Endothelial cell of umbilical vein (primary cell): ENCODE results near the gene PROK2. TPM values are rescaled to one million over a fixed set of nuclear protein-coding genes. Genes with fewer than 3 reads are reported as not detected.

Source experiments
- BruUV-seq: library from RNA; stranded (reverse); fragments of 400-500 nt; replicated peaks from 2 replicates; lab custom pipeline; 2021; lab: Mats Ljungman, UMichigan
- CTCF ChIA-PET: fragments of 300-600, 350-600 bp; sonication (Branson Sonifier 250); formaldehyde crosslinking; loops from one replicate; lab custom pipeline; 2021; ENCODE audit warnings: antibody characterized with exemption, inconsistent platforms; lab: Charles Lee
- POLR2A ChIA-PET: fragments of 300-600, 350-600 bp; sonication (Branson Sonifier 250); formaldehyde crosslinking; loops from one replicate; lab custom pipeline; 2021; ENCODE audit warnings: antibody characterized with exemption, inconsistent platforms; lab: Charles Lee
- DNase-seq: peaks from one replicate; pipeline ENCODE4 v3.0.0-alpha.2; 2011; ENCODE audit warnings: low read depth, low spot score
- FAIRE-seq: peaks from 2 replicates; lab custom pipeline; 2011; peaks lifted over from hg19 to GRCh38; lab: Jason Lieb, UNC
- H2AFZ ChIP-seq: 2 replicates; pipeline ENCODE4 v1.6.0; 2012; ENCODE audit warnings: low read depth, low read length, control low read depth, inconsistent platforms
- H3K27ac ChIP-seq: 2 replicates; pipeline ENCODE4 v1.5.1; 2011; ENCODE audit warnings: low read depth, mild to moderate bottlenecking, control low read depth, low read length, moderate library complexity; ENCODE audit not compliant: insufficient read depth
- H3K27me3 ChIP-seq, 2 experiments: 2 replicates each; pipeline versions ENCODE4 v1.6.0 to v1.6.1; 2011; ENCODE audit warnings: low read length in 2 of 2, mixed read lengths in 1 of 2; ENCODE audit not compliant: control insufficient read depth in 2 of 2, insufficient read depth in 2 of 2
- H3K36me3 ChIP-seq, 2 experiments: 2 replicates in 1 of 2; 3 replicates in 1 of 2; pipeline ENCODE4 v1.5.1; 2011; ENCODE audit warnings: low read length in 2 of 2, mild to moderate bottlenecking in 1 of 2, moderate library complexity in 1 of 2; ENCODE audit not compliant: control insufficient read depth in 2 of 2, insufficient read depth in 2 of 2; ENCODE audit errors: extremely low read depth in 1 of 2
- H3K4me1 ChIP-seq: 3 replicates; pipeline ENCODE4 v1.5.1; 2011; ENCODE audit warnings: mild to moderate bottlenecking, low read length; ENCODE audit not compliant: control insufficient read depth, insufficient read depth; ENCODE audit errors: extremely low read depth
- H3K4me2 ChIP-seq: 2 replicates; pipeline ENCODE4 v1.6.1; 2011; ENCODE audit warnings: low read length, control low read depth, mixed read lengths; ENCODE audit not compliant: insufficient read depth
- H3K4me3 ChIP-seq, 3 experiments: fragments of 200-600 bp in 1 of 3; sonication (generic), shearing (Covaris generic) in 1 of 3; replicated peaks in 1 of 3; 2 replicates each; pipeline ENCODE4 v1.5.1; 2011 to 2016; ENCODE audit warnings: control low read depth in 3 of 3, low read length in 3 of 3, mild to moderate bottlenecking in 2 of 3, inconsistent platforms in 1 of 3, low read depth in 1 of 3, moderate library complexity in 1 of 3; ENCODE audit not compliant: insufficient read depth in 1 of 3
- H3K79me2 ChIP-seq: 2 replicates; pipeline ENCODE4 v1.6.0; 2012; ENCODE audit warnings: low read length, inconsistent platforms; ENCODE audit not compliant: control insufficient read depth, insufficient read depth
- H3K9ac ChIP-seq: replicated peaks from 2 replicates; pipeline ENCODE3; 2011; ENCODE audit warnings: low read length, control low read depth; ENCODE audit not compliant: insufficient read depth; ENCODE audit errors: extremely low read depth
- H3K9me1 ChIP-seq: replicated peaks from 3 replicates; pipeline ENCODE4 v1.6.0; 2011; ENCODE audit warnings: mild to moderate bottlenecking, low read length; ENCODE audit not compliant: control insufficient read depth, insufficient read depth; ENCODE audit errors: extremely low read depth
- H3K9me3 ChIP-seq: replicated peaks from 2 replicates; pipeline ENCODE4 v1.5.1; 2012; ENCODE audit warnings: low read length, inconsistent platforms; ENCODE audit not compliant: control insufficient read depth, insufficient read depth
- H4K20me1 ChIP-seq: replicated peaks from 2 replicates; pipeline ENCODE3; 2011; ENCODE audit warnings: mild to moderate bottlenecking, low read length; ENCODE audit not compliant: control insufficient read depth, insufficient read depth; ENCODE audit errors: extremely low read depth
- EZH2 ChIP-seq: IDR thresholded peaks from 2 replicates; pipeline ENCODE4 v1.6.1; 2012; ENCODE audit warnings: borderline replicate concordance, low read depth, mild to moderate bottlenecking, moderate library complexity, low read length, inconsistent platforms; ENCODE audit not compliant: severe bottlenecking
- FOS ChIP-seq: IDR thresholded peaks from 2 replicates; pipeline ENCODE4 v1.6.1; 2011; ENCODE audit warnings: mild to moderate bottlenecking, low read length, moderate library complexity, borderline replicate concordance; ENCODE audit not compliant: insufficient read depth
- GATA2 ChIP-seq: IDR thresholded peaks from 2 replicates; pipeline ENCODE4 v1.7.0; 2011; ENCODE audit warnings: low read depth, mild to moderate bottlenecking, moderate library complexity, mixed read lengths, low read length; ENCODE audit not compliant: insufficient read length, insufficient read depth
- JUN ChIP-seq: IDR thresholded peaks from 2 replicates; pipeline ENCODE4 v1.6.1; 2011; ENCODE audit warnings: borderline replicate concordance, low read depth; ENCODE audit not compliant: insufficient read length, insufficient read depth
- MAX ChIP-seq: IDR thresholded peaks from 2 replicates; pipeline ENCODE4 v1.6.1; 2011; ENCODE audit not compliant: insufficient read depth, insufficient read length
- MYC ChIP-seq: IDR thresholded peaks from one replicate; pipeline ENCODE4 v1.6.1; 2011; ENCODE audit warnings: mild to moderate bottlenecking, low read depth, low read length
- POLR2A ChIP-seq: IDR thresholded peaks from 2 replicates; pipeline ENCODE4 v1.6.1; 2012; ENCODE audit warnings: low read depth, mild to moderate bottlenecking, control low read depth, low read length
- POLR2AphosphoS5 ChIP-seq: IDR thresholded peaks from 2 replicates; pipeline ENCODE4 v1.6.1; 2012; ENCODE audit warnings: low read depth, mild to moderate bottlenecking, control low read depth, low read length, moderate library complexity; ENCODE audit not compliant: insufficient read depth
- dilution Hi-C: fragments of 300-500 bp; cut with MboI; formaldehyde crosslinking; loops from one replicate; pipeline ENCODE4 v1.15.0; 2019; ENCODE audit warnings: low sequenced_read_pairs; ENCODE audit not compliant: extremely low pct_ligation_motif_present
- intact Hi-C: fragments of 100-400 bp; cut with micrococcal nuclease; formaldehyde crosslinking; loops from one replicate; pipeline ENCODE4 v1.10.0; 2022
- polyA plus RNA-seq, 4 experiments: library from polyadenylated mRNA; depleted of rRNA in 3 of 4; stranded (reverse) in 3 of 4; unstranded in 1 of 4; fragments of >200 nt; gene quantifications; 2 replicates each; pipeline versions ENCODE4 v1.2.1 to v1.2.3, GENCODE V29; 2011 to 2012; ENCODE audit warnings: missing spikeins in 1 of 4
- total RNA-seq: library from RNA; stranded (reverse); gene quantifications from 2 replicates; pipeline ENCODE4 v1.2.3, GENCODE V29; 2021
- TF ChIP-seq, protein P1 (sequence below), 2 donors: IDR thresholded peaks; 1 replicate in 1 of 2; 2 replicates in 1 of 2; pipeline ENCODE4 v1.5.1; 2011; ENCODE audit warnings: low read length in 2 of 2, mild to moderate bottlenecking in 2 of 2, moderate library complexity in 2 of 2, control low read depth in 1 of 2, inconsistent platforms in 1 of 2, low read depth in 1 of 2; ENCODE audit not compliant: insufficient read depth in 1 of 2; ENCODE audit errors: extremely low read depth in 1 of 2

PROK2 gene
- total and polyA plus RNA-seq, 2 donors (not counting 3 experiments of a cell fraction or from before 2014, with no cell fraction given) = not detected

GRCh38 chr3:71789922-71790321, 5.0 kb upstream of the PROK2 start:
- FAIRE-seq (no peak), DNase-seq (no peak)
- Histone ChIP-seq H2AFZ (no peak overlapping the region), H3K9me3 (no peaks in the 10 kb centered on the region), H3K9ac (no peak overlapping the region), H4K20me1 (no peaks in the 10 kb centered on the region), H3K9me1 (no peaks in the 10 kb centered on the region), H3K36me3 (no peaks in the 10 kb centered on the region), H3K4me3 (no peak overlapping the region), H3K4me1 (no peaks in the 10 kb centered on the region), H3K27ac (no peak overlapping the region), H3K27me3 (peaks cover 17 to 33% of the 10 kb centered on the region in 2 experiments), H3K79me2 (no peaks in the 10 kb centered on the region), H3K4me2 (no peak overlapping the region)
- POLR2A ChIA-PET = no interaction called here
- dilution Hi-C loops (no loop called here), intact Hi-C loops (no loop called here)
- BruUV-seq = no TSS peak
- CTCF ChIA-PET = no interaction called here
- TF ChIP-seq JUN = no peak
- TF ChIP-seq EZH2 = no peak
- no peak for TF ChIP-seq GATA2
- TF ChIP-seq MYC = no peak
- no peak for TF ChIP-seq MAX
- no peak for TF ChIP-seq FOS
- TF ChIP-seq, protein P1, sequence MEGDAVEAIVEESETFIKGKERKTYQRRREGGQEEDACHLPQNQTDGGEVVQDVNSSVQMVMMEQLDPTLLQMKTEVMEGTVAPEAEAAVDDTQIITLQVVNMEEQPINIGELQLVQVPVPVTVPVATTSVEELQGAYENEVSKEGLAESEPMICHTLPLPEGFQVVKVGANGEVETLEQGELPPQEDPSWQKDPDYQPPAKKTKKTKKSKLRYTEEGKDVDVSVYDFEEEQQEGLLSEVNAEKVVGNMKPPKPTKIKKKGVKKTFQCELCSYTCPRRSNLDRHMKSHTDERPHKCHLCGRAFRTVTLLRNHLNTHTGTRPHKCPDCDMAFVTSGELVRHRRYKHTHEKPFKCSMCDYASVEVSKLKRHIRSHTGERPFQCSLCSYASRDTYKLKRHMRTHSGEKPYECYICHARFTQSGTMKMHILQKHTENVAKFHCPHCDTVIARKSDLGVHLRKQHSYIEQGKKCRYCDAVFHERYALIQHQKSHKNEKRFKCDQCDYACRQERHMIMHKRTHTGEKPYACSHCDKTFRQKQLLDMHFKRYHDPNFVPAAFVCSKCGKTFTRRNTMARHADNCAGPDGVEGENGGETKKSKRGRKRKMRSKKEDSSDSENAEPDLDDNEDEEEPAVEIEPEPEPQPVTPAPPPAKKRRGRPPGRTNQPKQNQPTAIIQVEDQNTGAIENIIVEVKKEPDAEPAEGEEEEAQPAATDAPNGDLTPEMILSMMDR (IDR thresholded peaks at IDR 0.05; ENCODE audit: extremely low read depth in 1 of 2, insufficient read depth in 1 of 2, low read depth in 1 of 2, low read length in 2 of 2) = no peak
- TF ChIP-seq POLR2AphosphoS5 = no peak
- no peak for TF ChIP-seq POLR2A
